Activated T-cell treated with anti-CD3 and anti-CD28 coated beads for 4 hours (primary cell): ENCODE data around the gene HLA-C.
"Not testable (repeated sequence)": the region's sequence is repeated elsewhere in the genome, so short reads cannot be mapped to it uniquely, and the experiment has no call there.

Experiments
- DNase-seq: peaks from one replicate; pipeline ENCODE4 v3.0.0-alpha.2; 2020

HLA-C gene

GRCh38 chr6:31268836-31269235 is 3.1 kb downstream of the HLA-C start:
- no peak for DNase-seq

DNA sequence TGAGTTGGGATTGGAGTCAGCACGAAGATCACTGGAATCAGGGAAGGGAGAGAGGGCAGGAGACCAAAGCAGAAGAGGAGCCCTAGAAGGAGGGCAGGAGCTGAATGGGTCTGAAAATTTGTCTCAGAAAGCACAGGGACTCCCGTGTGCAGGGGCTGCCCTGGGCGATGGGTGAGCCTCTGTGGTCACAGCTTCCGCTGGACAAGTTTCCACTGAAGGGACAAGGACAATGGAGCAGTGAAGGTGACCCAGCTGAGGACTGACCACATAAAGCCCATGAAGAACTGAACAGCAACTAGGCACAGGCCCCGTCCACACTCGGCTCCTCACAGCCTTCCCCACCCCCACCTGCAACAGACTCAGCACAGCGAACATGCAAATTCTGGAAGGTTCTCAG is 3.5 kb downstream of the HLA-C start:
- no peak for DNase-seq

DNA sequence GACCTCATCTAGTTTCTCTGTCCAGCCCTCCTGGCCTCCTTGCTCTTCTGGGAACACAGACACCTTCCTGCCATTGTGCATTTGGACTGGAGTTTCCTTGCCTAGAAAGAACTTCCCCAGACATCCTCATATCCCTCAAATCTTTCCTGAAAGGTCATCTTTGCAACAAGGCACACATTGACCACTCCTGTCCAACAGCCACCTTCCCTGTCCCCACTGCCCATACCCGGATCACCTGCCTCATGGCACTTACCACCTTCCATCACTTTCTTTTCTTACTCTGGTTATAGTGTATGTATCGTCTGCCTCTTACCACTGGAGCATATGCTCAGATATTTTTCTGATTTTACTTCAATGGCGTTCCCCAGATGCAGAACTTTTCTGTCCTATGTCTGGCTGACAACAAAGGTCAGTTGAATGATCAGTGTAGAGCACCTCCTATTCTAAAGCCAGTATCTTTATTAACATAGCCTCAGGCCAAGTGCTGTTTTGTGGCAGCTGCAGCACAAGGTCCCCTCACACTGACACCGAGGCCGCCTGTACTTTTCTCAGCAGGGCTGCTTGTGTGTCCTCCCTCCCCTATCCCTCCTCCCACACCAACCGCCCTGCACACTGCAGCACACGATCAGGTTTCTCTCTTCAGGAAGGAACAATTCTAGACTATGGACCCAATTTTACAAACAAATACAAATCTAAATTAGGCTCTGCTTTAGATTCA is 4.1 kb downstream of the HLA-C start:
- DNase-seq: no peak

- no peak for DNase-seq
These were observed 5.1 kb downstream of the HLA-C start for GRCh38 chr6:31266567-31267360.

DNA sequence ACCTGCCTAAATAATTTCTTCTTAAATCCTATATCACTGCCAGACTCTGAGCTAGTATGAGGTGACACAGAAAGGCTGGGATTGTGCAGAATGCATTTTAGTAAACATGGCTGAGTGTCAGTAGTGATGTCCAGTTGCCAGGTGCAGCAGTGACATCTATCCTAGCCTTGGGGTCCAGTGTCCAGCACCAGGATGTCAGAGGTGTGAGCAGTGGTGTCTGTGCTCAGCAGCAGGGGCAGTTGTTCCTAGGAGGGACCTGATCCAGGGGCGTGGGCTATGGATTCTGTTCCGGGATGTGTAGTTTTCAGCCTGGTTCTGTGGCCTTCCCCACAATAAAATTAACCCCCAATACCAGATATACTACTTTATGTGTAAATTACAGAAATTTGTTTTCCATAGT is 6.0 kb downstream of the HLA-C start:
- no peak for DNase-seq

DNA sequence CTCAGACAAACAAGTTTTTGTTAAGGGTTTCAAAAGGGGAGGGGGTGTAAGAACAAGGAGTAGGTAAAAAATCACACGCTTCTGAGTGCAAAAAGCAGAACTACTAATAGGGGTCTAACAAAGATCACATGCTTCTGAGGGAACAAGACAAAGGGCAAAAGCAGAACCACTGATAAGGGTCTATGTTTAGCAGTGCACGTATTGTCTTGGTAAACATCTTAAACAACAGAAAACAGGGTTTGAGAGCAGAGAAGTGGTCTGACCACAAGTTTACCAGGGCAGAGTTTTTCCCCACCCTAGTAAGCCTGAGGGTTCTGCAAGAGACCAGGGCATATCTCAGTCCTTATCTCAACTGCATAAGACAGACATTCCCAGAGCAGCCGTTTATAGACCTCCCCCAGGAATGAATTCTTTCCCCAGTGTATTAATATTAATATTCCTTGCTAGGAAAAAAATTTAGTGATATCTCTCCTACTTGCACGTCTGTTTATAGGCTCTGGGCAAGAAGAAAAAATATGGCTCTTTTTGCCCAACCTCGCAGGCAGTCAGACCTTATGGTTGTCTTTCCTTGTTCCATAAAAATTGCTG is 8.5 kb downstream of the HLA-C start:
- not testable (repeated sequence) for DNase-seq

DNA sequence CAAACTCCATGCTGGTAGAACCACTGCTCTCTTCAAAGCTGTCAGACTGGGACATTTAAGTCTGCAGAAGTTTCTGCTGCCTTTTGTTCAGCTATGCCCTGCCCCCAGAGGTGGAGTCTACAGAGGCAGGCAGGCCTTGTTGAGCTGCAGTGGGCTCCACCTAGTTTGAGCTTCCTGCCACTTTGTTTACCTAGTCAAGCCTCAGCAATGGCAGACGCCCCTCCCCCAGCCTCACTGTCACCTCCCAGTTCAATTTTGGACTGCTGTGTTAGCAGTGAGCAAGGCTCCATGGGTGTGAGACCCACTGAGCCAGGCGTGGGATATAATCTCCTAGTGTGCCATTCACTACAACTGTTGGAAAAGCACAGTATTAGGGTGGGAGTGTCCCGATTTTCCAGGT is 11.9 kb downstream of the HLA-C start:
- not testable (repeated sequence) for DNase-seq

DNA sequence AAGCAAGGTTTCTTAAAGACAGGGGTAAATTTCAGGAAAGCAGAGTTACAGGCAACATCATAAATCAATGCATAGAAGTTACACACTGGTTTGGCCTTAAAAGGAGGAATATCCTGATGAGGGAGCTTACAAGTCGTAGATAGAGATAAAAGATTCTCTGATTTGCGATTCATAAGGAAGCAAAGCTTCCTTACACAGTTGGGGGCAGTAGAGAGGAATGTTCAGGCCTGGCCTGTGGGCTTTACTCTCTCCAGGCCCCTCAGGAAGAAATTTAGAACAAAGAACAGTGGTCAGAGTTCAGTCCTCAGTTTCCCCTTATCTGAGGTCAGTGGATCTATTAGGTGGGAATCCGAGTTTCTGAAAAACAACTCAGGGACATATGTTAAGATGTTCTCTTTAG is 19.3 kb downstream of the HLA-C start:
- no peak for DNase-seq

GRCh38 chr6:31251261-31251660 is 20.6 kb downstream of the HLA-C start:
- no peak for DNase-seq

GRCh38 chr6:31249184-31249583 is 22.7 kb downstream of the HLA-C start:
- no peak for DNase-seq

DNA sequence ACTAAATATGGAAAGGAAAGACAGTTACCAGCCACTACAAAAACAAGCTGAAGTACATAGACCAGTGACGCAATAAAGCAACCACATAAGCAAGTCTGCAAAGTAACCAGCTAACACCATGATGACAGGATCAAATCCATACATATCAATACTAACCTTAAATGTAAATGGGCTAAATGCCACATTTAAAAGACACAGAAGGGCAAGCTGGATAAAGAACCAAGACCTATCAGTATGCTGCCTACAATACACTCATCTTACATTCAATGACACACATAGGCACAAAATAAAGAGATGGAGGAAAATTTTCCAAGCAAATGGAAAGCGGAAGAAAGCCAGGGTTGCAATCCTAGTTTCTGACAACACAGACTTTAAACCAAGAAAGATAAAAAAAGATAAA is 24.1 kb downstream of the HLA-C start:
- DNase-seq: no peak

- DNase-seq: no peak
These were observed 25.8 kb downstream of the HLA-C start for GRCh38 chr6:31246051-31246521.

- DNase-seq: no peak
These were observed 28.4 kb downstream of the HLA-C start for GRCh38 chr6:31243508-31243907.

- DNase-seq: no peak
These were observed 32.0 kb downstream of the HLA-C start for GRCh38 chr6:31239854-31240253.

- not testable (repeated sequence) for DNase-seq
These were observed 37.8 kb downstream of the HLA-C start for GRCh38 chr6:31234101-31234500.

DNA sequence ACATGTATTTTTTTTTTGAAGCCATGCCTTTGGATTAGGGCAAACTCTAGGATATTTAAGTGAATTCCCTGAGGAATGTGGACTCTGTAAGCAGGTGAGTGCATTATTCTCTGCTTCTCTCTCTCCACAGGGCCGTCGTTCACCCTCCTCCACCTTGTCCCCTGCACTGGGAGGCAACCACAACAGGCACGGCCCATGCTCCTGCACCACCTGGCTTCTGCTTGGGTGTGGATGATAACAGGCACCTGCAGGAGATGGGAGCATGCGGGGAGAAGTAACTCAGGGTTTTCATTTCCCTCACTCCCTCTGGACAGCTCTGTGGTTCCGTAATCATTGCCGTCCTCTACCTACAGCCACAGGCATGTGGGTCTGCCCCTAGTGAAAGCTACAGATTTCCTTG is 43.4 kb downstream of the HLA-C start:
- DNase-seq: no peak

- DNase-seq: no peak
These were observed 44.7 kb downstream of the HLA-C start for GRCh38 chr6:31227143-31227542.

- no peak for DNase-seq
These were observed 46.2 kb downstream of the HLA-C start for GRCh38 chr6:31225735-31226134.

- no peak for DNase-seq
These were observed 49.4 kb downstream of the HLA-C start for GRCh38 chr6:31222496-31222895.
